Naive B cell (primary cell): Measurements from ENCODE around the gene PLVAP. TPM values are rescaled to one million over a fixed set of nuclear protein-coding genes. Genes with fewer than 3 reads are reported as not detected.

Source experiments
- ATAC-seq, 2 donors: fragments of 150-1000 bp; cut with Tn5 transposase; 2 replicates each; pipeline ENCODE4 v1.10.0; 2021; ENCODE audit warnings: low read depth in 2 of 2, mild to moderate bottlenecking in 2 of 2, moderate library complexity in 2 of 2
- DNase-seq: peaks from one replicate; pipeline ENCODE4 v3.0.0; 2022
- H3K27ac Mint-ChIP-seq, 6 donors: one replicate each; pipeline ENCODE4 v1.8.0; 2020 to 2022; ENCODE audit warnings: mild to moderate bottlenecking in 6 of 6, mixed read lengths in 6 of 6, moderate library complexity in 5 of 6, inconsistent platforms in 2 of 6
- H3K27me3 Mint-ChIP-seq, 3 donors: one replicate each; pipeline ENCODE4 v1.8.0; 2021 to 2022; ENCODE audit warnings: mixed read lengths in 3 of 3, mild to moderate bottlenecking in 1 of 3
- H3K36me3 Mint-ChIP-seq, 2 donors: one replicate each; pipeline ENCODE4 v1.8.0; 2020 to 2022; ENCODE audit warnings: mixed read lengths in 2 of 2, inconsistent platforms in 1 of 2, mild to moderate bottlenecking in 1 of 2
- H3K4me1 Mint-ChIP-seq, 3 donors: one replicate each; pipeline ENCODE4 v1.8.0; 2020 to 2022; ENCODE audit warnings: mixed read lengths in 3 of 3, inconsistent platforms in 1 of 3, mild to moderate bottlenecking in 1 of 3, moderate library complexity in 1 of 3
- H3K4me3 Mint-ChIP-seq, 8 donors: one replicate each; pipeline ENCODE4 v1.8.0; 2020 to 2022; ENCODE audit warnings: mild to moderate bottlenecking in 8 of 8, mixed read lengths in 8 of 8, moderate library complexity in 8 of 8, inconsistent platforms in 2 of 8
- H3K9me3 Mint-ChIP-seq, 7 donors: one replicate each; pipeline ENCODE4 v1.8.0; 2020 to 2022; ENCODE audit warnings: mixed read lengths in 7 of 7, mild to moderate bottlenecking in 5 of 7, inconsistent platforms in 2 of 7, moderate library complexity in 1 of 7
- polyA plus RNA-seq, 6 donors: library from polyadenylated mRNA; unstranded; fragments of 300-500 nt; fragmentation: Illumina TruSeq; gene quantifications; one replicate each; pipeline ENCODE4 v1.2.3, GENCODE V29; 2021; ENCODE audit warnings: low read depth in 6 of 6

The PLVAP gene
- polyA plus RNA-seq, 6 donors from 2014 or later = not detected

- ATAC-seq (no peak), DNase-seq (no peak)
- Mint-ChIP-seq H3K36me3 (no peaks in the 10 kb centered on the region), H3K27ac (no peak overlapping the region), H3K4me3 (peak overlapping the region in 1 of 8 donors; percentile 41), H3K4me1 (peaks cover 12 to 27% (median 21%) of the 10 kb centered on the region in 3 donors), H3K9me3 (no peaks in the 10 kb centered on the region), H3K27me3 (peaks cover 0 to 4% (median 0%) of the 10 kb centered on the region in 3 donors)
Observed at GRCh38 chr19:17341845-17342244, 35.3 kb downstream of the PLVAP start.

- DNase-seq (no peak), ATAC-seq (no peak)
- Mint-ChIP-seq H3K4me1 (peaks cover 16 to 30% (median 21%) of the 10 kb centered on the region in 3 donors), H3K27ac (no peak overlapping the region), H3K9me3 (no peaks in the 10 kb centered on the region), H3K36me3 (no peaks in the 10 kb centered on the region), H3K27me3 (peaks cover 0 to 3% (median 0%) of the 10 kb centered on the region in 3 donors), H3K4me3 (peak overlapping the region in 3 of 8 donors; percentile 15 to 41 (median 40))
Observed at GRCh38 chr19:17341386-17341785, 35.8 kb downstream of the PLVAP start.

GRCh38 chr19:17340871-17341357, 36.2 kb downstream of the PLVAP start:
- Mint-ChIP-seq H3K4me1 (peaks cover 12 to 26% (median 16%) of the 10 kb centered on the region in 3 donors), H3K9me3 (no peaks in the 10 kb centered on the region), H3K4me3 (peak overlapping the region in 1 of 8 donors; percentile 40), H3K27ac (no peak overlapping the region), H3K36me3 (no peaks in the 10 kb centered on the region), H3K27me3 (no peaks in the 10 kb centered on the region)
- ATAC-seq = no peak
- DNase-seq = no peak

- Mint-ChIP-seq H3K27ac (no peak overlapping the region), H3K36me3 (no peaks in the 10 kb centered on the region), H3K27me3 (no peaks in the 10 kb centered on the region), H3K9me3 (no peaks in the 10 kb centered on the region), H3K4me3 (peak overlapping the region in 3 of 8 donors; percentile 9 to 20 (median 15)), H3K4me1 (peaks cover 12 to 25% (median 20%) of the 10 kb centered on the region in 3 donors)
- ATAC-seq = no peak
- no peak for DNase-seq
Observed at GRCh38 chr19:17340302-17340870, 36.8 kb downstream of the PLVAP start.

GRCh38 chr19:17339088-17339741, 37.9 kb downstream of the PLVAP start:
- Mint-ChIP-seq H3K9me3 (no peaks in the 10 kb centered on the region), H3K27ac (peak overlapping the region in 1 of 6 donors; percentile 22), H3K4me1 (peaks cover 19 to 35% (median 27%) of the 10 kb centered on the region in 3 donors), H3K4me3 (peak overlapping the region in 7 of 8 donors; percentile 60 to 97 (median 84)), H3K27me3 (no peaks in the 10 kb centered on the region), H3K36me3 (no peaks in the 10 kb centered on the region)
- no peak for DNase-seq
- no peak for ATAC-seq

DNA sequence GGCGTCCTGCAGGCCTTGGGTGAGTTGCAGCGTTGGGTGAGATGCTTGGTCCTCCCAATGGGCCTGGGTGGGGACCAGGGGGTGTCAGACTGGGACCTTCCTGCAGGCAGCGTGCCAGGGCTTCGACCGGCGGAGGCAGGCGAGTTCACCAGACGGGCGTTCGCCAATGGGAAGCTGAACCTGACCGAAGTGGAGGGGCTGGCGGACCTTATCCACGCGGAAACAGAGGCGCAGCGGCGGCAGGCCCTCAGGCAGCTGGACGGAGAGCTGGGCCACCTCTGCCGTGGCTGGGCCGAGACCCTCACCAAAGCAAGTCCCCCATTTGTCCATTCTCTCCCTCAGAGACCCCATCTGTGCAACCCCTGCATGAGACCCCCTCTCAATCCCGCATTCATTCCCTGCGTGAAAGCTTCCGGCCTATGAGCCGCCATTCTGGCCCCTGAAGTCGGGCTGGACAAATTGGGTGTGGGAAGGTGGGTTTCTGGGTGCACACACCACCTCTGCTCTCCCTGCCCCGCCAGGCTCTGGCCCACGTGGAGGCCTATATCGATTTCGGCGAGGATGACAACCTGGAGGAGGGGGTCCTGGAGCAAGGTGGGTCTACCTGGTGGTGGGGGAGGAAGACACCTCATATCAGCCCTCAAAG, 38.6 kb downstream of the PLVAP start:
- no peak for DNase-seq
- ATAC-seq = no peak
- Mint-ChIP-seq H3K27ac (peak overlapping the region in 1 of 6 donors; percentile 60), H3K9me3 (no peaks in the 10 kb centered on the region), H3K27me3 (peaks cover 0 to 6% (median 6%) of the 10 kb centered on the region in 3 donors), H3K4me1 (peaks cover 23 to 40% (median 32%) of the 10 kb centered on the region in 3 donors), H3K4me3 (peak overlapping the region; percentile 80 to 99 (median 96)), H3K36me3 (no peaks in the 10 kb centered on the region)

DNA sequence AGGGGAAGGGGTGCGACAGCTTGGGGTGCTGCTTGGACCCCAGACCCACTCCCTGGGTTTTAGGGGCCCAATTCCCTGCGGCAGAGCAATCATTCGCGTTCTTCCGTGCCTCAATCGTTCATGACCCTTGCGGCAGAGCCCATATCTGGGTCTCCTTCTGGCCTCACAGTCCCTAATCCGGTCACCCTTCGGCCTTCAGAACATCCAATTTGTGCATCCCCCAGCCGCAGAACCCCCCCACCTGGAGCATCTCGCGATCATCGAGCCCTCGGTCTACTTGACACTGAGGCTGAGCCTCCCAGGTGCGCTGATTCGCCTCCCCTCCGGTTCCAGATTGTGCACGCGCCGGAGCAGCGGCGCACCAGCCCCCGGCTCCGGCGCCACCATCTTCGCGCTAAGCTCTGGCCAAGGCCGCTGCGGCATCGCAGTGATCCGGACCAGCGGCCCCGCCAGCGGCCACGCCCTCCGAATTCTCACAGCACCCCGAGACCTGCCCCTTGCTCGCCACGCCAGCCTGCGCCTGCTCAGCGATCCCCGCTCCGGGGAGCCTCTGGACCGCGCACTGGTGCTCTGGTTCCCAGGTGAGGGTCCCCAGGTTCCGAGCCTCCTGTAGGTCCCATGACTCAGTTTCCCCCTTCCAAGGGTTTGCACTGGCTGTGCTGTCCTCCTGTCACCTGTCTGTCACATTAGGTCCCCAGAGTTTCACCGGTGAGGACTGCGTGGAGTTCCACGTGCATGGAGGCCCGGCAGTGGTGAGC, 39.3 kb downstream of the PLVAP start:
- H3K4me1 Mint-ChIP-seq = peaks cover 23 to 41% (median 31%) of the 10 kb centered on the region in 3 donors
- H3K27ac Mint-ChIP-seq = peak overlapping the region; percentile 41 to 97 (median 84)
- H3K9me3 Mint-ChIP-seq = no peaks in the 10 kb centered on the region
- ATAC-seq (peak in 1 of 2 donors; percentile 3), DNase-seq (no peak)
- peak overlapping the region; percentile 85 to 99 (median 96) for H3K4me3 Mint-ChIP-seq
- H3K27me3 Mint-ChIP-seq = peaks cover 0 to 8% (median 7%) of the 10 kb centered on the region in 3 donors
- H3K36me3 Mint-ChIP-seq = no peaks in the 10 kb centered on the region

DNA sequence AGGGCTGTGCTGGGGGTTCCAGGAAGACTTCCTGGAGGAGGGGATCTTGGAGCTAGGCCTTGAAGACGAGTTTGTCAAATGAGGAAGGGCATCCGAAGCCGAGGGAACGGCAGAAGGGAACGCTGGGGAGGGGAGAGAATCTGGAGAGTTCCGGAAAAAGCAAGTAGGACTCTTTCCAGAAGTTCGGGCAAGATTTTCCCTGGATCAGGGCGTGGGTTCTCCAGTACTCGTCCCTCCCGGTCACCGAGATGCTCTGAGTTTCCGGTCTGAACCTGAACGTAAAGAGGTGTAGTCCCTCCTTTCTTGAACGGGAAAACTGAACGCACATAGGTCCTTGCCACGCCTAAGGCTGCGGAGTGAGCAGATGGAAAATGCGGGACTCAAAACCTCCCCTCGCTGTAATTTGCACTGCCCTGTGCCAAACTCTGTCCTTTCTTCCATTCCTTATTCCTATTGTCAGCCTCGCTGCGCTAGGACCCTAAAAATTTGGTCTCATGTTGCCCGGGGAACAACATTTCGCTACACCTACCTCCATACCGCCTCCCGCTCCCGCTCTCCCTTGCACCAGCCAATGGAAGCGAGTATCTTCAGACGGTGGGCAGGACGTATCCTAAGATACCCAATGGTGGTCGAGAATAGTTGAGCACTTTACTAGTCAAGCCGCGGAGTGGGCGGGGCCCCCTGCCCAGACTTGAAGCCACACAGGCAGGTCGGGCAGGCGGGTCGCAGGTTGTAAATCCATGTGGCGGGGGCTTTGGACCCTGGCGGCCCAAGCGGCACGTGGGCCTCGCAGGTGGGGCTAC, 40.1 kb downstream of the PLVAP start, which contains the start of gene GTPBP3:
Gene GTPBP3, plus strand, starts transcription at position 682 of the 803 bp plus-strand sequence. Its CDS starts 59 bp downstream, at position 741.
- no peaks in the 10 kb centered on the region for H3K36me3 Mint-ChIP-seq
- H3K27me3 Mint-ChIP-seq = peaks cover 0 to 11% (median 8%) of the 10 kb centered on the region in 3 donors
- H3K4me1 Mint-ChIP-seq = peaks cover 23 to 41% (median 29%) of the 10 kb centered on the region in 3 donors
- peak within 1 kb of the TSS; percentile 85 to 99 (median 96) for H3K4me3 Mint-ChIP-seq
- ATAC-seq = peak; percentile 85 to 88
- peak within 1 kb of the TSS; percentile 70 to 97 (median 90) for H3K27ac Mint-ChIP-seq
- H3K9me3 Mint-ChIP-seq = no peaks in the 10 kb centered on the region
- peak; percentile 96 for DNase-seq

DNA sequence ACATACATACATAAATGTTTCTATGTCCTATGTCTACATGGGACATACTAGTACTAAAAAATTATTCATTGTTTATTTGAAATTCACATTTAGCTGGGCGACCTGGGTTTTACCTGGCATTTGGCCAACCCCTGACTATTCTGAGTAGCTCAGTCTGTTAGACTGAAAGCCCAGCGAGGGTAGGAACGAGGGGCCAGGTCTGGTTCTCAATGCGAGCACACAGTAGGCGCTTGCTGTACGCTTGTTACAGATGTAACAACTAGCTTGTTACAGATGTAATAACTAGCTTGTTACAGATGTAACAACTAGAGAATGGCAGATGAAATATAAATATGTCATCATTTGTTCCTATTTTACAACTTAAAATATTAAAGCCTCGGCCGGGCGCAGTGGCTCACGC, 41.6 kb downstream of the PLVAP start:
- Mint-ChIP-seq H3K9me3 (no peaks in the 10 kb centered on the region), H3K4me1 (peaks cover 26 to 41% (median 31%) of the 10 kb centered on the region in 3 donors), H3K27ac (no peak overlapping the region), H3K27me3 (peaks cover 0 to 18% (median 12%) of the 10 kb centered on the region in 3 donors), H3K36me3 (no peaks in the 10 kb centered on the region), H3K4me3 (peak overlapping the region in 7 of 8 donors; percentile 56 to 96 (median 92))
- DNase-seq (no peak), ATAC-seq (no peak)

- peaks cover 0 to 21% (median 16%) of the 10 kb centered on the region in 3 donors for H3K27me3 Mint-ChIP-seq
- DNase-seq (peak; percentile 92), ATAC-seq (peak; percentile 66 to 69)
- H3K4me3 Mint-ChIP-seq = peak within 1 kb of the TSS; percentile 82 to 96 (median 92)
- H3K4me1 Mint-ChIP-seq = peaks cover 31 to 41% (median 33%) of the 10 kb centered on the region in 3 donors
- no peaks in the 10 kb centered on the region for H3K9me3 Mint-ChIP-seq
- H3K27ac Mint-ChIP-seq = peak within 1 kb of the TSS; percentile 2 to 90 (median 74)
- H3K36me3 Mint-ChIP-seq = no peaks in the 10 kb centered on the region
Observed at GRCh38 chr19:17334414-17335409, 42.4 kb downstream of the PLVAP start, which contains the start of gene ANO8. TSS of gene ANO8 (minus strand) at chr19:17334855. CDS start at chr19:17334670, 185 bp downstream.
